Smooth muscle cell (in vitro differentiated cells): Measurements from ENCODE around the gene ABCA2. TPM values are rescaled to one million over a fixed set of nuclear protein-coding genes. Genes with fewer than 3 reads are reported as not detected.

Source experiments
- DNase-seq: peaks from one replicate; lab custom pipeline; 2025; ENCODE audit not compliant: unreplicated experiment; lab: John Stamatoyannopoulos, UW
- H2AFZ ChIP-seq: fragments of 200-600 bp; sonication (generic); 2 replicates; pipeline ENCODE4 v1.6.0; 2016; ENCODE audit warnings: antibody characterized with exemption, low read depth, mild to moderate bottlenecking
- H3F3A ChIP-seq: fragments of 200-600 bp; sonication (generic); 2 replicates; pipeline ENCODE4 v1.6.0; 2017; ENCODE audit warnings: antibody characterized with exemption, low read depth
- H3K27ac ChIP-seq: fragments of 200-600 bp; sonication (generic); 2 replicates; pipeline ENCODE4 v1.5.1; 2016; ENCODE audit warnings: low read depth, mild to moderate bottlenecking
- H3K27me3 ChIP-seq: fragments of 200-600 bp; sonication (generic); 2 replicates; pipeline ENCODE4 v1.6.1; 2016; ENCODE audit warnings: low read depth, mild to moderate bottlenecking
- H3K36me3 ChIP-seq: fragments of 200-600 bp; sonication (generic); 2 replicates; pipeline ENCODE4 v1.5.1; 2016; ENCODE audit warnings: low read depth
- H3K4me1 ChIP-seq: fragments of 200-600 bp; sonication (generic); 2 replicates; pipeline ENCODE4 v1.5.1; 2016; ENCODE audit warnings: low read depth
- H3K4me2 ChIP-seq: fragments of 200-600 bp; sonication (generic); 2 replicates; pipeline ENCODE4 v1.6.0; 2016; ENCODE audit warnings: mild to moderate bottlenecking
- H3K4me3 ChIP-seq: fragments of 200-600 bp; sonication (generic); 2 replicates; pipeline ENCODE4 v1.5.1; 2016; ENCODE audit warnings: mild to moderate bottlenecking
- H3K79me2 ChIP-seq: fragments of 200-600 bp; sonication (generic); 2 replicates; pipeline ENCODE4 v1.6.0; 2016; ENCODE audit warnings: low read depth, mild to moderate bottlenecking
- H3K9ac ChIP-seq: fragments of 200-600 bp; sonication (generic); 2 replicates; pipeline ENCODE4 v1.6.0; 2016; ENCODE audit warnings: low read depth
- H3K9me3 ChIP-seq: fragments of 200-600 bp; sonication (generic); replicated peaks from 2 replicates; pipeline ENCODE4 v1.5.1; 2016; ENCODE audit warnings: low read depth
- H4K20me1 ChIP-seq: fragments of 200-600 bp; sonication (generic); 2 replicates; pipeline ENCODE4 v1.6.0; 2016; ENCODE audit warnings: low read depth
- WGBS: methylation state at CpG from one replicate; pipeline ENCODE4 v1.1.7; 2016; ENCODE audit warnings: low lambda C conversion rate; 5-methylcytosine and 5-hydroxymethylcytosine counted together
- polyA plus RNA-seq: library from polyadenylated mRNA; unstranded; fragments of >200 nt; fragmentation: Nextera tagmentation; extraction: Ambion mirVana; gene quantifications from 2 replicates; pipeline ENCODE4 v1.2.1, GENCODE V29; 2016
- total RNA-seq: library from RNA; depleted of rRNA; stranded (reverse); fragments of >200 nt; gene quantifications from 2 replicates; pipeline ENCODE4 v1.2.3, GENCODE V29; 2014
- TF ChIP-seq, protein P1 (sequence below): fragments of 200-600 bp; sonication (generic); IDR thresholded peaks from 2 replicates; pipeline ENCODE4 v1.5.1; 2017; ENCODE audit warnings: borderline replicate concordance, mild to moderate bottlenecking, antibody characterized with exemption; ENCODE audit not compliant: insufficient read depth, poor library complexity, severe bottlenecking

The ABCA2 gene
- total and polyA plus RNA-seq, 2 experiments from 2014 or later: 15.9 to 26.2 TPM

DNA sequence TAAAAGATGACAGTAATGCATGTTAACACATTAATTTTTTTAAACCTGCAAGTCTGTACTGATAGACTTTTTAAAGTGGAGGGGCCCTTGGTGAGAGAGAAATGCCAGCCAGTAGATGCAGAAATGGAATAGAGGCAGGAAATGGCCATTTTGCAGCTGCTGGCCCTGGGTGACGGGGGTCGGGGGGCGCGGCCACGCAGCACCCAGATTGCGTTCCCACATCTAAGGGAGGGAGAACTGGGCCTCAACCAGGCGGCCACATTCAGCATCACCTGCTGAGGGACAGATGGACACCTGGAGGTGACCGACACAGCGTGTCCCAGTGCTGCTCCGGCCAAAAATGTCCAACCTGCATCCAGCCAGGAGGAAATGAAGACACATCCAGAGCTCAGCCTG, 25.4 kb downstream of the ABCA2 start:
- H3K9ac ChIP-seq: no peak overlapping the region
- no peaks in the 10 kb centered on the region for H3K27me3 ChIP-seq
- DNase-seq: no peak
- H2AFZ ChIP-seq: no peak overlapping the region
- no peak overlapping the region for H3K27ac ChIP-seq
- no peaks in the 10 kb centered on the region for H4K20me1 ChIP-seq
- H3K9me3 ChIP-seq: no peaks in the 10 kb centered on the region
- no peaks in the 10 kb centered on the region for H3K4me1 ChIP-seq
- H3K4me2 ChIP-seq: no peak overlapping the region
- no peaks in the 10 kb centered on the region for H3K36me3 ChIP-seq
- TF ChIP-seq, protein P1, sequence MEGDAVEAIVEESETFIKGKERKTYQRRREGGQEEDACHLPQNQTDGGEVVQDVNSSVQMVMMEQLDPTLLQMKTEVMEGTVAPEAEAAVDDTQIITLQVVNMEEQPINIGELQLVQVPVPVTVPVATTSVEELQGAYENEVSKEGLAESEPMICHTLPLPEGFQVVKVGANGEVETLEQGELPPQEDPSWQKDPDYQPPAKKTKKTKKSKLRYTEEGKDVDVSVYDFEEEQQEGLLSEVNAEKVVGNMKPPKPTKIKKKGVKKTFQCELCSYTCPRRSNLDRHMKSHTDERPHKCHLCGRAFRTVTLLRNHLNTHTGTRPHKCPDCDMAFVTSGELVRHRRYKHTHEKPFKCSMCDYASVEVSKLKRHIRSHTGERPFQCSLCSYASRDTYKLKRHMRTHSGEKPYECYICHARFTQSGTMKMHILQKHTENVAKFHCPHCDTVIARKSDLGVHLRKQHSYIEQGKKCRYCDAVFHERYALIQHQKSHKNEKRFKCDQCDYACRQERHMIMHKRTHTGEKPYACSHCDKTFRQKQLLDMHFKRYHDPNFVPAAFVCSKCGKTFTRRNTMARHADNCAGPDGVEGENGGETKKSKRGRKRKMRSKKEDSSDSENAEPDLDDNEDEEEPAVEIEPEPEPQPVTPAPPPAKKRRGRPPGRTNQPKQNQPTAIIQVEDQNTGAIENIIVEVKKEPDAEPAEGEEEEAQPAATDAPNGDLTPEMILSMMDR: no peak
- H3F3A ChIP-seq: no peaks in the 10 kb centered on the region
- no peaks in the 10 kb centered on the region for H3K79me2 ChIP-seq
- 96% methylated on average over 10 of the region's 10 CpGs for WGBS
- H3K4me3 ChIP-seq: no peak overlapping the region

DNA sequence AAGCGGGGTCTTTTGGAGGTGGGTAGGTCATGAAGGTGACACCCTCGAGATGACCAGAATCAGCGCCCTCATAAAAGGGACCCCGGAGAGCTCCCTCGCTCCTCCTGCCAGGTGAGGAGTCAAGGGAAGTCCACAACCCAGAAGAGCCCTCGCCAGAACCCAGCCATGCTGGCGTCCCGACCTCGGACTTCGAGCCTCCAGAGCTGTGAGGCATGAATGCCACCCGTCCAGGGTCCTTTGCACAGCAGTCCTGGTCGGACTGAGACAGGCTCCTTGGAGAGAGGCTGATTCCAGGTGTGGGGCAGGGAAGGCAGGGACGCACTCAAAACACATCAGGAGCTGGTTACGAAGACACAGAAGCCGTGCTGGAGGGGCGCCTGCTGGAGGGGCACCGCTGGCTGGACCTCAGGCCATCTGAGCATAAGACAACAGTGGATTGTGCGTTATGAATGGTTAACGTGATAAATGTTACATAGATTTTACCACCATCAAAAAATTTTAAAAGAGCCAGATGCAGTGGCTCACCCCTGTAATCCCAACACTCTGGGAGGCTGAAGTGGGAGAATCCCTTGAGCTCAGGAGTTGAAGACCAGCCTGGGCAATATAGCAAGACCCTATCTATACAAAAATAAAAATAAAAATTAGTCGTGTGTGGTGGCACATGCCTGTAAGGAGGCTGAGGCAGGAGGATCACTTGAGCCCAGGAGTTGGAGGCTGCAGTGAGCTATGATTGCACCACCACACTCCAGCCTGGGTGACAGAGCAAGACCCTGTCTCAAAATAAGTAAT, 26.0 kb downstream of the ABCA2 start:
- Histone ChIP-seq H3K9ac (no peak overlapping the region), H3K9me3 (no peaks in the 10 kb centered on the region), H3K79me2 (no peaks in the 10 kb centered on the region), H2AFZ (no peak overlapping the region), H3K4me3 (no peak overlapping the region), H3K27me3 (no peaks in the 10 kb centered on the region), H3F3A (no peaks in the 10 kb centered on the region), H4K20me1 (no peaks in the 10 kb centered on the region), H3K27ac (no peak overlapping the region), H3K4me2 (no peak overlapping the region), H3K36me3 (no peaks in the 10 kb centered on the region), H3K4me1 (peaks cover 4% of the 10 kb centered on the region)
- no peak for DNase-seq
- TF ChIP-seq, protein P1: no peak
- WGBS: 93% methylated on average over 20 of the region's 20 CpGs

DNA sequence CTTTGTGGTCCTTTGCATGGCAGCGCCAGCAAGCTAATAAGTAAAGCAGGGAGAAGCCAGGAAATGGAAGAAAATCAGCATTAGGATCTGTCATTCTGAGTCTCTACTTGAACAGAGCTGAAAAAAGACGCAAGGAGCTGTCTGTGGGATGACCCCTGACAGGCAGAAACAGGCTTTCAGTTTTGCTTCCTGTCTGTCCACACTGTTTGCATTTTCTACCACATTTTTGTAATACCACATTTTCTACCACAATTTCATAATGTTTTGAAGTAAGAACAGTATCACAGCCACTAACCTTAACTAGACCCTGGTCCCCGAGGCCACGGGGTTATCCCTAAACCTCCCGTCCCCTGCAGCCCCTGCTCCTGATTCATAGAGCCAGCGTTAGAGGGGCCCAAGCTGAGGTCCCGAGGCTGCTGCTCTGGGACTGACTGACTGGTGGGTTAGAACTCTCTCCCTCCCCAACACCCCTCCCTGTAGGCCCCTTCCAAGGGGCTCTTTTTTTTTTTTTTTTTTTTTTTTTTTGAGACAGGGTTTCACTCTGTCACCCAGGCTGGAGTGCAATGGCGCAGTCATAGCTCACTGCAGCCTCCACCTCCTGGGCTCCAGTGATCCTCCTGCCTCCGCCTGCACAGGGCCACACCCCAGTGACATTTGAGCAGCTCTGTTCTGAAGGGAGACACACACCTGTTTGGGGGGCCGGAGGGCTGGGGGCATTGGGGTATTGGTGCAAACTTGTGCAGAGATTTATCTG, 27.7 kb downstream of the ABCA2 start:
- Histone ChIP-seq H3K9me3 (no peaks in the 10 kb centered on the region), H3K4me1 (peaks cover 12% of the 10 kb centered on the region), H3K9ac (no peak overlapping the region), H3K4me3 (no peak overlapping the region), H3K36me3 (no peaks in the 10 kb centered on the region), H4K20me1 (no peaks in the 10 kb centered on the region), H3F3A (no peaks in the 10 kb centered on the region), H3K79me2 (no peaks in the 10 kb centered on the region), H3K4me2 (no peak overlapping the region), H3K27me3 (no peaks in the 10 kb centered on the region), H2AFZ (no peak overlapping the region), H3K27ac (peak overlapping the region; percentile 19)
- TF ChIP-seq, protein P1: no peak
- no peak for DNase-seq
- WGBS: 66% methylated on average over 9 of the region's 10 CpGs
